Muscle layer of duodenum (tissue), 2 donors: Measurements from ENCODE around the gene EARS2.
"Not testable (repeated sequence)": the region's sequence is repeated elsewhere in the genome, so short reads cannot be mapped to it uniquely, and the experiment has no call there.

ENCODE experiments used
- H3K27ac ChIP-seq: one replicate; pipeline ENCODE4 v1.7.0; 2013; ENCODE audit warnings: mild to moderate bottlenecking, low read length
- H3K27me3 ChIP-seq: one replicate; pipeline ENCODE4 v1.7.0; 2013; ENCODE audit warnings: low read depth, mild to moderate bottlenecking, control low read depth, low read length
- H3K36me3 ChIP-seq, 2 donors: one replicate each; pipeline ENCODE4 v1.7.0; 2013; ENCODE audit warnings: low read length in 2 of 2, control low read depth in 1 of 2, mild to moderate bottlenecking in 1 of 2; ENCODE audit not compliant: insufficient read depth in 2 of 2, control insufficient read depth in 1 of 2
- H3K4me1 ChIP-seq, 2 donors: one replicate each; pipeline ENCODE4 v1.7.0; 2013; ENCODE audit warnings: low read length in 2 of 2, mild to moderate bottlenecking in 2 of 2, control low read depth in 1 of 2, moderate library complexity in 1 of 2; ENCODE audit not compliant: insufficient read depth in 2 of 2, control insufficient read depth in 1 of 2
- H3K4me3 ChIP-seq, 2 donors: one replicate each; pipeline ENCODE4 v1.7.0; 2013; ENCODE audit warnings: low read length in 2 of 2, low read depth in 1 of 2, mild to moderate bottlenecking in 1 of 2
- H3K9me3 ChIP-seq, 2 donors: one replicate each; pipeline ENCODE4 v1.7.0; 2013; ENCODE audit warnings: low read length in 2 of 2, control low read depth in 1 of 2, mild to moderate bottlenecking in 1 of 2; ENCODE audit not compliant: control insufficient read depth in 1 of 2
- donor health status: healthy.

The EARS2 gene

GRCh38 chr16:23566724-23567123 lies 9.6 kb upstream of the EARS2 start:
- peaks cover 63 to 83% of the 10 kb centered on the region in 2 donors for H3K36me3 ChIP-seq
- no peaks in the 10 kb centered on the region for H3K27me3 ChIP-seq
- H3K27ac ChIP-seq = no peak overlapping the region
- H3K9me3 ChIP-seq = no peaks in the 10 kb centered on the region
- no peak overlapping the region for H3K4me3 ChIP-seq
- H3K4me1 ChIP-seq = no peaks in the 10 kb centered on the region

GRCh38 chr16:23564575-23565363 lies 7.6 kb upstream of the EARS2 start:
- Histone ChIP-seq H3K4me3 (no peak overlapping the region), H3K36me3 (peaks cover 68 to 83% of the 10 kb centered on the region in 2 donors), H3K4me1 (peaks cover 0 to 10% of the 10 kb centered on the region in 2 donors), H3K27me3 (no peaks in the 10 kb centered on the region), H3K9me3 (no peaks in the 10 kb centered on the region), H3K27ac (no peak overlapping the region)

GRCh38 chr16:23563186-23563585 lies 6.0 kb upstream of the EARS2 start:
- H3K9me3 ChIP-seq = no peaks in the 10 kb centered on the region
- H3K36me3 ChIP-seq = peaks cover 68 to 87% of the 10 kb centered on the region in 2 donors
- no peak overlapping the region for H3K27ac ChIP-seq
- peaks cover 0 to 26% of the 10 kb centered on the region in 2 donors for H3K4me1 ChIP-seq
- H3K27me3 ChIP-seq = no peaks in the 10 kb centered on the region
- no peak overlapping the region for H3K4me3 ChIP-seq

- Histone ChIP-seq H3K9me3 (no peaks in the 10 kb centered on the region), H3K4me3 (no peak overlapping the region), H3K27ac (no peak overlapping the region), H3K4me1 (peaks cover 0 to 26% of the 10 kb centered on the region in 2 donors), H3K27me3 (no peaks in the 10 kb centered on the region), H3K36me3 (peaks cover 64 to 86% of the 10 kb centered on the region in 2 donors)
Measured at GRCh38 chr16:23562505-23562904, 5.4 kb upstream of the EARS2 start.

GRCh38 chr16:23561586-23561985 lies 4.4 kb upstream of the EARS2 start:
- peaks cover 0 to 31% of the 10 kb centered on the region in 2 donors for H3K4me1 ChIP-seq
- no peak overlapping the region for H3K4me3 ChIP-seq
- H3K27ac ChIP-seq = no peak overlapping the region
- H3K36me3 ChIP-seq = peaks cover 55 to 77% of the 10 kb centered on the region in 2 donors
- H3K9me3 ChIP-seq = no peaks in the 10 kb centered on the region
- no peaks in the 10 kb centered on the region for H3K27me3 ChIP-seq

GRCh38 chr16:23557779-23558702 lies 891 bp upstream of the EARS2 start:
- Histone ChIP-seq H3K36me3 (peaks cover 31 to 44% of the 10 kb centered on the region in 2 donors), H3K4me1 (peaks cover 0 to 38% of the 10 kb centered on the region in 2 donors), H3K4me3 (peak overlapping the region; percentile 87 to 94), H3K9me3 (no peaks in the 10 kb centered on the region), H3K27ac (peak overlapping the region; percentile 92), H3K27me3 (no peaks in the 10 kb centered on the region)

- Histone ChIP-seq H3K36me3 (peaks cover 18 to 36% of the 10 kb centered on the region in 2 donors), H3K9me3 (no peaks in the 10 kb centered on the region), H3K27me3 (no peaks in the 10 kb centered on the region), H3K27ac (no peak overlapping the region), H3K4me1 (peaks cover 0 to 25% of the 10 kb centered on the region in 2 donors), H3K4me3 (no peak overlapping the region)
Measured at GRCh38 chr16:23554536-23554935, 2.6 kb downstream of the EARS2 start.

- no peak overlapping the region for H3K27ac ChIP-seq
- peaks cover 0 to 12% of the 10 kb centered on the region in 2 donors for H3K4me1 ChIP-seq
- H3K4me3 ChIP-seq = no peak overlapping the region
- H3K9me3 ChIP-seq = no peaks in the 10 kb centered on the region
- peaks cover 20 to 40% of the 10 kb centered on the region in 2 donors for H3K36me3 ChIP-seq
- H3K27me3 ChIP-seq = no peaks in the 10 kb centered on the region
Measured at GRCh38 chr16:23552161-23552560, 5.0 kb downstream of the EARS2 start.

GRCh38 chr16:23549938-23550337 lies 7.2 kb downstream of the EARS2 start:
- no peaks in the 10 kb centered on the region for H3K27me3 ChIP-seq
- peaks cover 20 to 59% of the 10 kb centered on the region in 2 donors for H3K36me3 ChIP-seq
- H3K4me1 ChIP-seq = no peaks in the 10 kb centered on the region
- H3K4me3 ChIP-seq = no peak overlapping the region
- no peak overlapping the region for H3K27ac ChIP-seq
- no peaks in the 10 kb centered on the region for H3K9me3 ChIP-seq

GRCh38 chr16:23544436-23544835 lies 12.7 kb downstream of the EARS2 start:
- Histone ChIP-seq H3K36me3 (peaks cover 12 to 70% of the 10 kb centered on the region in 2 donors), H3K27me3 (no peaks in the 10 kb centered on the region), H3K27ac (no peak overlapping the region), H3K9me3 (no peaks in the 10 kb centered on the region), H3K4me1 (no peaks in the 10 kb centered on the region), H3K4me3 (no peak overlapping the region)

GRCh38 chr16:23540817-23541178 lies 16.4 kb downstream of the EARS2 start:
- not testable (repeated sequence) for H3K27ac ChIP-seq, H3K27me3 ChIP-seq, H3K4me3 ChIP-seq, H3K4me1 ChIP-seq, H3K9me3 ChIP-seq
- H3K36me3 ChIP-seq = peaks cover 6 to 52% of the 10 kb centered on the region in 2 donors
